NCI-H446 (cell line): ENCODE results near the gene LALBA.
"Not testable (repeated sequence)": the region's sequence is repeated elsewhere in the genome, so short reads cannot be mapped to it uniquely, and the experiment has no call there.

Source experiments
- DNase-seq, 2 experiments: peaks; one replicate each; lab custom pipeline; 2025; lab: John Stamatoyannopoulos, UW

LALBA gene

GRCh38 chr12:48527891-48528670 lies 41.8 kb downstream of the LALBA start:
- no peak for DNase-seq

DNA sequence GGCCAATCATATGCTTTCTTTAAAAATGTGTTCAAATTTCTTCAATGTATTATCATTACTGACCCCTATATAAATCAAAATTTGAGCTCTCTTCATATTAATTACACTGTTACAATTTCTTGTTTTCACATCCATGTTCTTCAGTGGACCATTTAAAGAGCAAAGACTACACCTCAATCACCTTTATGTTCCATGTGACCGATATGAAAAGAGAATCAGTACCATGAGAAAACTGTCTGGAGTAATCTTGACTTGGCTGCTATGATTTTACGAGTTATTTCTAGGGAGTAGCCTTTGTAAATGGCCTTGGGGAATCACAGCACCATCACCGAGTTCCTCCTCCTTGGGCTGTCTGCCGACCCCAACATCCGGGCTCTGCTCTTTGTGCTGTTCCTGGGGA lies 44.5 kb downstream of the LALBA start, which contains the start of gene OR8S1:
Gene OR8S1 (plus strand): TSS at position 301 of the 400 bp plus-strand sequence. CDS start 0 bp downstream, at position 301.
- DNase-seq: no peak

GRCh38 chr12:48520381-48520780 lies 49.5 kb downstream of the LALBA start:
- DNase-seq: not testable (repeated sequence)
